NCI-H748 (cell line): ENCODE measurements around the gene CYP4V2.

Experiments used
- DNase-seq: peaks from one replicate; lab custom pipeline; 2025; ENCODE audit not compliant: unreplicated experiment; lab: John Stamatoyannopoulos, UW

Gene CYP4V2

DNA sequence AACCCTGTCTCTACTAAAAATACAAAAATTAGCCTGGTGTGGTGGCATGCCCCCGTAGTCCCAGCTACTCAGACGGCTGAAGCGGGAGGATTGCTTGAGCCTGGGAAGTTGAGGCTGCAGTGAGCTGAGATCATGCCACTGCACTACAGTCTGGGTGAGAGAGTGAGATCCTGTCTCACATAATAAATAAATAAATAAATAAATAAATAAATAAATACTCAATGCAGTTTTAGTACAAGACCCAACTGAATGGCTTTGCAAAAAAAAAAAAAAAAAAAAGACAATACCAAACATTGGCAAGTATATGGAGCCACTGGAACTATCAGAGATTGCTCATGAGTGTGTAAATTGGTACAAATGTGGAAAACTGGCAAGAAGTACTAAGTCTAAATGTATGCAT, 3.3 kb upstream of the CYP4V2 start:
- DNase-seq: no peak

DNA sequence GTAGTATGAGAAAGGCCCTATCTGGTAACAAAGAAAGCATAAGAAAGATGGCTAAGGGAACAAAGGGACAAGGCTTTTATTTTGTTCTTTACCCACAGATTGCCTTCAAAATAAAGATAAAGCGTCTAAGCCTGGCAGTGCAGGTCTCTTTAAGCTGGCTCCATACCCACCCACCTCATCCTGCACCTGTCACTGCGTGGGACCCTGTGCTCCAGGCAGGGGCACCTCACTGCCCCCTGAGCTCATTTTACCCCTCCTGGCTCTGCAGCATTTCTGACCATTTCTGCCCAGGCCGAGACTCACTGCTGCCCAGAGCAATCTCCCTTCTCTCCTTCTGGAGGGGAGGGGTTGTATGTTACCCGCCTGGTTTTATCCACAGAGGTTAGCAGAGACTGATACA, 1.7 kb upstream of the CYP4V2 start:
- DNase-seq: no peak

DNA sequence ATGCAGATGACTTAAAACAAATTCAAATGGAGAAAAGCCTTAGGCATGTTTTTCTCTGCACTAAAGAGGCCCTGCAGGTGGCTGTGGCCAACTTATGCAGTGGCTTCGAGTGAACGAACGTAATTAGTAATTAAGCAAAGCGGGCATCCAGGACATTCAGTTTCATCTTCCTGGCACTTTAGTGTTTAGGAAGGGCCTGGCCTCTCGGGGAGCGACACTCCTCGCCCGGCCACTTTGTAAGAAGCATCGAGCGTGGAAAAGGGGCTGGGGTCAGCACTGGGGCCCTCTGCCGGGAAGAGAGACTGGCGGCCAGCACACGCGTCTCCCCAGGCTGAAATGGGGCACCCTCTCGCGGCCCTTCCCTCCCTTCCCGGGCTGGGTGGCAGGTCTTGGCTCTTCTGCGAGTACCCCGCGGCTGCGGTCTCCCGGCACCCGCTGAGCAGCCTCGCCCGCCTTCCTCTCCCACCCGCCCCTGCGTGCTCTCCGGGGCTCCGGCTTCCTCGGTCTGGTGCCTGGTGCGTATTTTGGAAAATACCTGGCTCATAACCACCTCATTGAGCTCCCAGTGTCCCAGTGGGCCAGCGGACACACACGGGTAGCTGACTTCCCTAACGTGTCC, 677 bp upstream of the CYP4V2 start:
- DNase-seq: peak; percentile 55

DNA sequence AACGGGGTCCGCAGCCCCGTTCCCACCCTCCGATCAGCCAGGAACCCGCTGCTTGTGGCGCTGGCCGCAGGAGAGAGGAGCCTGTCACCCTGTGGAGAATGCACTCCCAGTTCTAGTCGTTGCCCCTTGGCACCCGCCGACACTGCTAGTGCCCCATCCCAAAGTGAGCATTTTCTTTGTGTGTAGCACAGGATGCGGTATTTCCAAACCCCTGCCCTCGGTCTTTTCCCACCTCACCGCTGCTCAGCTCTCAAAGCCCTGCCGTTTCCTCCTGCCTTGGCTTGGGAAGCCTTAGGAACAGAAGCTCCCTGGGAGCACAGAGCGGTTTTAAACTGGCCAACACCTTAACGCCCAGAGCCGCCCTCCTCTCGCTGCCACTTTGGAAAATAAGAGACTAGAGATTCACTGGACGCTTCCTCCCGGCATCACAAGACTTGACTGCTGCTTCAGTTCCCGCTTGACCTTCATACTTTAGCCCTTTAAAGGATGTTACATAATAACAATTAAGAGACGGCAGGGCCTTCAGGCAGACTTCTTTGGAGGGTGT, 772 bp downstream of the CYP4V2 start:
- DNase-seq: peak; percentile 47

DNA sequence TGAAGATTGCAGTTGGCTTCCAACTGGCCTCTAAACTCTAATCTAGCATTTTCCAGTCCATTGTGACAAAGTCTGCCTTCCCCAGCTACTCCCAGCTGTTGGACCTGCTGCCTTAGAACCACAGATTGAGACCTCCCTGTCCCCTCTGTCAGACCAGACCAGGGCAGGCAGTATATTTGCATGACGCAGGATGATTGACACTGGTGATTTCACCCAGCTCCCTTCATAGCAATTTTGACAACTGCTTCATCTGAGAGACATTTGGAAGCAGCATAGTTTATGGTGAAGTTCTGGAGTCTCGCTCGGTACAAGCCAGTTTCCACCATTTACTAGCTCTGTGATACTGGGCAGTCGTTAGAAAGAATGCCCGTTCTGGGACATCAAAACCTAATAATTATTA, 2.5 kb downstream of the CYP4V2 start:
- DNase-seq: no peak

DNA sequence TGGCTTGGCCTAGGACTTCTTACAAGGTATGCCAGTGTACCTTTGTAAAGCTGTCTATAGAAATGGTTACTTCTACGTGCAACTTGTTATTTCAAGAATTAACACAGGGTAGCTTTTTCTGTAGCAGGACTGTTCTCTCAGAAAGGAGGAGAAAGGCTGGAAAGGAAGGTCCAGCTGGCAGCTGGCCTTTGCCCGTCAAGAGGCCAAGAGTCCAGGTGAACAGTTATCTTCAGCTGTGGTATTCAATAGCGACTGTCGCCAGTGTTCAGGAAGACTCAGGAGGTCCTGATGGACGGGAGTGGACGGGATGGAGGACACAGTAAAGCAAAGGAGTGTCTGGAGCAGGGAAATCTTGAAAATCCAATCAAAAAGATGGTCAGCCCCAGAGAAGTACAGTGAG, 4.7 kb downstream of the CYP4V2 start:
- DNase-seq: no peak

DNA sequence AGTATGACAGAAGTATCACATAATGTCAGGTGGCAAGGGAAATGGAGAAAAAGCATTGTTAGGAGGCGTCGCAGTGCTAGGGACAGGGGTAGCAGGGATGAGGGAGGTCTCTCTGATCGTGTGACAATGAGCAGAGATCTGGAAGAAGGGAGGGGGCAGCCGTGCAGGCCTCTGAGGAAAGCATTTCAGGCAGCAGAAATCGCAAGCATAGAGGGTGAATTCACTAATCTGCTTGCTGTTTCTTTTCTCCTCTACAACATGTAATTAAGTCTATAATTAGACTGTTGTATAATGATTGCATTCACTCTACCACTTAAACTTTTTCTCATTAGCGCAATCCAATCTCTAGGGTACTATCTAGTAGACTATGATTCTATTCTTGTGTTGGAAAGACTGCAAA, 9.1 kb downstream of the CYP4V2 start:
- DNase-seq: peak; percentile 4

DNA sequence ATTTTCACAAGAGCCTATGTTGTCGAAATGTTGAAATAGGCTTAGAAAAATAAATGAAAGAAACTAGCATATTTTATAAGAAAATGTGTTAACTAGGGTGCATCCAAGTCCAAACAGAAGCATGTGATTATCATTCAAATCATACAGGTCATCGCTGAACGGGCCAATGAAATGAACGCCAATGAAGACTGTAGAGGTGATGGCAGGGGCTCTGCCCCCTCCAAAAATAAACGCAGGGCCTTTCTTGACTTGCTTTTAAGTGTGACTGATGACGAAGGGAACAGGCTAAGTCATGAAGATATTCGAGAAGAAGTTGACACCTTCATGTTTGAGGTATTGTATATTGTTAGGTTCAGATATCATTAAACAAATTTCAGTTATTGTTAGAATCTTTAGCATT, 9.6 kb downstream of the CYP4V2 start:
- DNase-seq: no peak

DNA sequence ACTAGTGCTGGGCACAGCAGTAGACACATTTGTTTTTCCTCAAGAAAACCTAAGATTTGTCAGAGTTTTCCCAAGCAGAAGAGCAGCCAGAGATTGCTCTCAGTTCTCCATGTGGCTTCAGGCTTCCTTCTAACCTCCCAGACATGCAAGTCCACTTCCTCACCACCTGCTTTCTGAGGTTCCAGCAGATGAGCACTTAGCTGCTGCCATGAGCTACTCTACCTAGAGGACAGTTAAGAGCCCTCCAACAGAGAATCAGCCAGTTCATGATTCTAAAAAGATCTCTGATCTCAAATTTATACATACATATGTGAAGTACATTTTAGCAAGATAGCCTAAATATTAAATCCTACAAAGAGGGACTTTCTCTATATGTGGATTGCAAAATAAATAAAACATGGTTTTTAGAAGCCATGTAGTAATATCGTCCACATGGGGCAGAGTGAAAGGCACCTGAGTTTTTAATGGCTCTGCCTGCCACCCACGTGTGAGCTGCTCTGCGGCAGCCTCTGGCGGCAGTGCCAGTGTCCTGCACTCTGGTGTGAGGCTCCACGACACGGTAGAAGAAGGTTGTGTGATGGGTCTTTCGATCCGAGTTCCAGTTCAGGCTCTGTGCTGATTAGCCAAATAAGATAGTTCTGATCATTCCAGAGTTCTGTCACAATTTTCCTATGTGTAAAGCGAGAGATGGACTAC, 10.3 kb downstream of the CYP4V2 start:
- DNase-seq: peak; percentile 62

DNA sequence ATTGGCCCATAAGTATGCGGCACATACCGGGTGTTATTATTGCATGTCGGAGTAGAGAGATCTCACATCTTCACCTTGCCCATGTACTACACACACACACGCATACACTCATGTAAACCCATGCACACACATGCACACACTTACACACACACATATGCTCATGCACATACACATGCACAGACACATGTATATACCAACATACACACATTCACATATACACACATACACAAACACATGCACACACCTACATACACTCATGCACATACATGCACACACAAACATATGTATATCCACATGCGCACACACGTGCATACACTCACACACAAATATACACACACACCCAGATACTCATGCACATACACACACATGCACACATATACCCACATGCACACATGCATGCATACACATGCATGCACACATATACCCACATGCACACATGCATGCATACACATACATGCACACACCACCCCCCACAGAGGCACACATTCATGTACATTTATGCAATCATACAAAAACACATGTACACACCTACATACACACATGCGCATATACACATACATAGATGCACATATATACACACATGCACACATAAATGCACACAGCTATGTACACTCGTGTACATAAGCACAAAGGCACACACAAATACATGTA, 11.2 kb downstream of the CYP4V2 start:
- DNase-seq: no peak

DNA sequence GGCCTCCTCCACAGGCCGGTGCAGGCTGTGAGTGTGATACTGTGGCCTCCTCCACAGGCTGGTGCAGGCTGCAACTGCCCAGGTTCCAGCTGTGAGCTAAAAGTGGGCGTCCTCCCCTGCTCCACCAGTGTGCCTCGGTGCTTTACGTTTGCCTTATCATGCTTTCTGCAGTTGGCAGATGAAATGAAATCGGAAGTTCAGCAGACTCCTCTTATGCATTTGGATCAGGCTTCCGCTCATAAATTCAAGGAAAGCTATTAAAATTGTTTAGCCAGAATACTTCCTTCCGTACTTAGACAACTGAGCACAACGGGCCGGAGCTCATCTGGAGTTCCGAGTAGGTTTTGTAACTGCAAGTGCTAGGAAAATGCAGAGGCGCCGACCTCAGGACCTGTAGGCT, 12.0 kb downstream of the CYP4V2 start:
- no peak for DNase-seq

DNA sequence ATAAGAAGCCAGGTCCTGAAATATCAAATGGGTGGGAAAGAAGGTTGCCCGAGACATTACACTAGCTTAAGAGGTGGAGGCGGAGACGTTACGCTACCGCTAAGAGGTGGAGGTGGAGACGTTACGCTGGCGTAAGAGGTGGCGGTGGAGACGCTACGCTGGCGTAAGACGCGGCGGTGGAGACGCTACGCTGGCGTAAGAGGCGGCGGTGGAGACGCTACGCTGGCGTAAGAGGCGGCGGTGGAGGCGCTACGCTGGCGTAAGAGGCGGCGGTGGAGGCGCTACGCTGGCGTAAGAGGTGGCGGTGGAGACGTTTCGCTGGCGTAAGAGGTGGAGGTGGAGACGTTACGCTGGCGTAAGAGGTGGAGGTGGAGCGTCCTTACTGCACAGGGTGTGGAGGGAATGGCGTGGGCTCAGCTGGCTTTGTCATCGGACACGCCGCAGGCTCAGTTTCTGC, 12.8 kb downstream of the CYP4V2 start:
- no peak for DNase-seq

DNA sequence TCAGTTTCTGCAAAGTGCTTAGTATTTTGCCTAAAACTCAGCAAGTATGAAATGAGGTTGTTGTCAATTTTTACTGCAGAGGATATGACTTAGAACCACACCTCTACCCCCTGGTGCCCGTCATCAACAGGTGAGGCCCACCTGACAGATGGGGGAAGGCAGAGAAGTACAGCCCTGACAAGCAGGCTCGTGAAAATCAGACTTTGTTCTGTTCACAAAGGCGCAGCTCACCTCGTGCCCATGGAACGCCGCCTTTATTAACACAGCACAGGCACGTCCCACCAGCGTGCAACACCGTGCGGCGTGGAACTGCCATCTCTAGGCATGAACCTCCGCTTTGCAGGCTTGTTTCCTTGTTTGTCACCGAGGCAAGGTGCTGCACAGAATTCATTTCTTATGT, 13.3 kb downstream of the CYP4V2 start:
- DNase-seq: no peak

DNA sequence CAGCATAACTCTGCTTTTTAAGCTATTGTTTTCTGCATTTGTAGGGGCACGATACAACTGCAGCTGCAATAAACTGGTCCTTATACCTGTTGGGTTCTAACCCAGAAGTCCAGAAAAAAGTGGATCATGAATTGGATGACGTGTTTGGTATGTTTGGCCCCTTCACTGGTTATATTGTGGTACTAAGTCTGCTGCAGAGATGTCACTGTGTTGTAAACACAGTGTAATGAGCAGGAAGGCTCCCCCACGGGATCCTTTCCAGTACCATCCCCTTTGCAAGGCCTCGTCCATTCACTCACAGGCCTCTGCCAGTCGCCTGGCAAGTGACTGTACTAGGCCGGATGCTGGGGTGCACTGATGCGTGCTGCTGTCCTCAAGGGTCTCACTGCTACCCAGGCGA, 13.8 kb downstream of the CYP4V2 start:
- DNase-seq: no peak

DNA sequence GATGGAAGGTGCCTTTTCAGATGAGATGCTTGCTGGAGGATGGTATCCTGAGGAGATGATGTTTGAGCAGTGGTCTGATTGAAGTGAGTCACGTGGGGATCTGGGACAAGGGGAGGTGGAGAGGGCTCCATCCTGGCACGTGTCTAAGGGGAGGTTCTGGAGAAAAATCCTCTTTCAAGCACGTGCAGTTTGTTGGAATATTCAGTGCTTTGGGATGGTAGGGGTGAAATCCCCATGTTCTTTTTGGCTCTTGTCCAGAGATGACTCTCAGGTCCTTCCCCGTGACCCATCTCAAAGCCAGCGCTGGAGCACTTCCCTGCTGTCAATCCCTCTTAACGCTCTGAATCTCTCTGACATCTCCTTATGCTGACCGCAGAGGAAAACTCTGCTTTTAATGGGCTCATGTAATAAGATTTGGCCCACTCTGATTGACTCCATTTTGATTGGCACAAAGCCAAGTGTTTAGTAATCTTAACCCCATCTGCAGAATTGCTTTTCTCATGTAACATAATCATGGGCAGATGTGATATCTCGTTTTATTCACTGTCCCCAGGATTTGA, 25.2 kb downstream of the CYP4V2 start:
- DNase-seq: peak; percentile 26

DNA sequence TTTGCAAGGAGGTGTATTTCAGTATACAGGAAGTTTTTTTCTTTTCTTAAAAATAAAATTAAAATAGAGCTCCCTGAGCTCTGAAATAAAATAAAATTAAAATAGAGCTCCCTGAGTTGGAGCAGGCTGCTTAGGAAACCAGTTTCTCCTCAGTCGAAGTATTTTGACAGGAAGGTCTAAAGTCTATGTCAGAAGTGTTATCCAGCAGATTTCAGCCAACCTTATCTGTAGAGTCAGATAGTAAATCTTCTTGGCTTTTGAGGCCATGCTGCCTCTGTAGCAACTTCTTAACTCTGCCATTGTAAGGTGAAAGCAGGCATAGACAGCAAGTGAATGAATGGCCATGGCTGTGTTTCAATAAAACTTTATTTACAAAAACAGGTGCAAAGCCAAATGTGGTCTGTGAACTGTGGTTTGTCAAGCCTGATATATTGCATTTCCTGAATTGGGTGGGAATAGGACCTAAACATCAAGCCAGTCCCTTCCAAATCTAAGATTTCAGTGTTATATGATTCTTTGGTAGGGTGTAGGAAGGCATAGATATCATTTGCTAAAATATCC, 26.4 kb downstream of the CYP4V2 start:
- no peak for DNase-seq

DNA sequence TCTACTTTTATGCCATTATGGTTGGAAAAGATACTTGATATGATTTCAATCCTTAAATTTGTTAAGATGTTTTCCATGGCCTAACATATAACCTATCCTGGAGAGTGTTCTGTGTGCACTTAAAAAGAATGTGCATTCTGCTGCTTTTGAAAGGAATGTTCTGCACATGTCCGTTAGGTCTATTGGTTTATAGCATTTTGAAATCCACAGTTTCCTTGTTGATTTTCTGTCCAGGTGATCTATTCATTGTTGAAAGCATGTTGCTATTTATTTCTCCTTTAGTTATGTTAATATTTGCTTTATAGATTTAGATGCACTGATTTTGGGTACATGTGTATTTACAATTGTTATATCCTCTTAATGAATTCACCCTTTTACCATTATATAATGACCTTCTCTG, 30.3 kb downstream of the CYP4V2 start:
- no peak for DNase-seq

DNA sequence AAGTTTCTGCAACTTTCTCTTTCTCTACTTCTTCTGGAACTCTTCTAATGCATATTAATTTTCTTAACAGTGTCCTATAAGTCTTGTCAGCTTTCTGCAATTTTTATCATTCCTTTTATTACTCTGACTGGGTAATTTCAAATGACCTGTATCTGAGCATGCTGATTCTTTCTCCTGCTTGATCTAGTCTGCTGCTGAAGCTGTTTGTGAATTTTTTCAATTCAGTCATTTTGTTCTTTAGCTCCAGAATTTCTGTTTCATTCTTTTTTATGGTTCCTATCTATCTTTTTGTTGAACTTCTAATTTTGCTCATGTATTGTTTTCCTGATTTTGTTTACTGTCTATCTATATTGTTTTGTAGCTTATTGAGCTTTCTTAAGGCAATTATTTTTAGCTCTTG, 34.5 kb downstream of the CYP4V2 start:
- DNase-seq: no peak

DNA sequence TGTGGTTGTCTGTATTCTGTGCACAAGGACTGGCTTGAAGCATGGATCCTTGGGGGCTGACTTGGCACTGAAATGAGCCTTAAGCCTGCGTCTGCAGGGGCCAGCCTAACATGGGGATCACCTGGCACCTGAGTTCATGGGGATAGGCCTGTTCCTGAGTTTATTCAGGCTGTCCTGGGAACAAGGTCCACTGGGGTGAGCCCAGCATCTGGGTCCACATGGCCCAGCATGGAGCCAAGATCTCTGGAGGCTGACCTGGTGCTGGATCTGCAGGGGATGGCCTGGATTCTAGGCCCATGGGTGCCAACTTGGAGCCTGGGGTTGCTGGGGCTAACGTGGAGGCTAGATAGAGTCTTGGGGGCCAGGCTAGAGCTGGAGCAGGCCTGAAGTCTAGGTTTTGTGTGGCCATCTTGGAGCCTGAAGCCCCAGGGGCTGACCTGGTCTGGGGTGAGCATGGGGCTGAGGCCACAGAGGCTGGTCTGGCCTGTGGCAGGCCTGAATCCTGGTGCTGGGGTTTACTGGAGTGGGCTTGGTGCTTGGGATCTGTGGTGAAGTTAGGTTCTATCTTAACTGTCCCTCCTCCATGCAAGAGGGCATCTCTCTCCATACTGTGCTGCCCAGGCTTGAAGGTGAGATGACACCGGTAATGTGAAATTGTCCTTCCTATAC, 35.3 kb downstream of the CYP4V2 start:
- no peak for DNase-seq

DNA sequence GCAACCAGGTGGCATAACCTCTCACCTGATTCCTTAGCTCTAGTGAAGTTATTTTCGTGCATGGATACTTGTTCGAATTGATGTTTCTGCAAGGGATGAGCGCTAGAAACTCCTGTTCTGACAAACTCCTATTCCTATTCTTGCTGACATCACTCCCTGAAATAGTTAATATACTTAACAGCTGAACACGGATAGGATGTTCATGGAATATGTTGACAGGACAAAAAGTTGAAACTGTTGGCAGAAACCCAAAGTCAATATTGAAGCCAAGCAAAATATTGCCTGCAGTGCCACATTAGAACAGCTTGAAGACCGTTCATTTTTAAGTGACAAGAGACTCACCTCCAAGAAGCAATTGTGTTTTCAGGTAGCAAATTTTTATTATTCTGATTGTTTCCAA, 35.9 kb downstream of the CYP4V2 start, which contains the start of gene KLKB1:
TSS of gene KLKB1 (plus strand) at position 287 of the 400 bp plus-strand sequence. CDS start 689 bp downstream, outside the sequence.
- peak; percentile 54 for DNase-seq
